Adrenal gland (tissue), 12 donors: Measurements from ENCODE around the gene FARP1. TPM values are rescaled to one million over a fixed set of nuclear protein-coding genes. Genes with fewer than 3 reads are reported as not detected.

Experiments used
- DNase-seq, 7 donors: peaks; one replicate each; pipeline ENCODE4 v3.0.0-alpha.2; 2019 to 2020
- H3K27ac ChIP-seq, 5 donors: fragments of 200-600 bp; sonication (generic) in 4 of 5; 1 replicate in 3 of 5; 2 replicates in 2 of 5; pipeline versions ENCODE4 v1.5.1 to v1.8.0; 2016 to 2020; ENCODE audit warnings: mild to moderate bottlenecking in 1 of 5
- H3K27me3 ChIP-seq: fragments of 200-600 bp; 2 replicates; pipeline ENCODE4 v1.8.0; 2021
- H3K36me3 ChIP-seq, 2 donors: fragments of 200-600 bp; replicated peaks in 1 of 2; 1 replicate in 1 of 2; 2 replicates in 1 of 2; pipeline versions ENCODE4 v1.5.1 to v1.8.0; 2018 to 2022
- H3K4me1 ChIP-seq, 2 donors: fragments of 200-600 bp; replicated peaks in 1 of 2; 1 replicate in 1 of 2; 2 replicates in 1 of 2; pipeline versions ENCODE4 v1.5.1 to v1.8.0; 2018 to 2021
- H3K4me3 ChIP-seq, 4 donors: fragments of 200-600 bp; sonication (generic) in 3 of 4; one replicate each; pipeline ENCODE4 v1.5.1; 2016 to 2018
- H3K9me3 ChIP-seq, 3 donors: fragments of 200-600 bp; sonication (generic) in 1 of 3; replicated peaks in 1 of 3; 1 replicate in 2 of 3; 2 replicates in 1 of 3; pipeline versions ENCODE4 v1.5.1 to v1.8.0; 2016 to 2021
- CTCF ChIP-seq, 6 experiments: fragments of 450-650 bp in 4 of 6; fragments of 200-600 bp in 2 of 6; sonication (generic) in 1 of 6; IDR thresholded peaks; 1 replicate in 5 of 6; 2 replicates in 1 of 6; pipeline versions ENCODE4 v1.5.1 to v1.8.0; 2016 to 2021; ENCODE audit warnings: antibody characterized with exemption in 6 of 6, mild to moderate bottlenecking in 2 of 6, moderate library complexity in 1 of 6
- POLR2A ChIP-seq, 2 donors: fragments of 450-650 bp; IDR thresholded peaks; one replicate each; pipeline ENCODE4 v1.6.1; 2017; ENCODE audit warnings: antibody characterized with exemption in 2 of 2, mild to moderate bottlenecking in 2 of 2, moderate library complexity in 1 of 2
- WGBS, 4 donors: extraction: QIAGEN DNeasy Blood & Tissue Kit in 2 of 4; methylation state at CpG; one replicate each; pipeline versions ENCODE4 v1.1.5 to v1.1.7; 2013 to 2017; 5-methylcytosine and 5-hydroxymethylcytosine counted together
- intact Hi-C, 2 donors: fragments of 100-400 bp; cut with DNase I; formaldehyde crosslinking; loops; one replicate each; pipeline versions ENCODE4 v1.14.1 to v1.15.0; 2022 to 2023
- polyA plus RNA-seq, 3 donors: library from polyadenylated mRNA; stranded (reverse); fragments of 200-250 nt in 2 of 3; fragments of 350-450 nt in 1 of 3; fragmentation: Illumina TruSeq in 1 of 3; extraction: RNeasy Lipid Tissue Mini Kit (QIAGEN cat#74804) in 1 of 3; gene quantifications; one replicate each; pipeline ENCODE4 v1.2.3, GENCODE V29; 2013 to 2014
- total RNA-seq, 9 donors: library from RNA; depleted of rRNA in 4 of 9; stranded (reverse); fragments of >200 nt in 4 of 9; fragments of 120-200 nt in 1 of 9; fragmentation: NEBNext Ultra II Directional in 1 of 9; extraction: Animal tissue kit (Norgen Biotek cat#: 25700) in 1 of 9; gene quantifications; one replicate each; pipeline versions ENCODE4 v1.1.0 to v1.2.4, GENCODE V29; 2013 to 2023
- donor health status: healthy with polysubstance abuse.
- donor health status: Bipolar disorder and iron deficiency.
- donor health status: DM: yes; HTN: yes; CAD: no.
- donor health status: DM: no; HTN: no; CAD: no.
- donor health status: DM: no; HTN: no; CAD: no.
- donor health status: DM: yes; HTN: yes; CAD: no.

FARP1 gene
- total and polyA plus RNA-seq, 12 donors: 27.1 to 304 (median 71.6) TPM

- intact Hi-C loops: no loop called here
- DNase-seq: no peak
- Histone ChIP-seq H3K27ac (no peak overlapping the region), H3K27me3 (no peaks in the 10 kb centered on the region), H3K9me3 (no peaks in the 10 kb centered on the region), H3K4me3 (no peak overlapping the region), H3K4me1 (peaks cover 0 to 23% of the 10 kb centered on the region in 2 donors), H3K36me3 (no peaks in the 10 kb centered on the region)
- no peak for TF ChIP-seq POLR2A (IDR thresholded peaks at IDR 0.05)
- TF ChIP-seq CTCF (IDR thresholded peaks at IDR 0.05): no peak
- 95 to 97% (median 96%) methylated on average over 4 of the region's 4 CpGs for WGBS, 4 donors
Measured at GRCh38 chr13:98232456-98232855, 89.6 kb downstream of the FARP1 start.

- Histone ChIP-seq H3K36me3 (no peaks in the 10 kb centered on the region), H3K4me3 (no peak overlapping the region), H3K9me3 (no peaks in the 10 kb centered on the region), H3K4me1 (peaks cover 0 to 23% of the 10 kb centered on the region in 2 donors), H3K27ac (peak overlapping the region in 1 of 5 donors; percentile 6), H3K27me3 (no peaks in the 10 kb centered on the region)
- TF ChIP-seq POLR2A (IDR thresholded peaks at IDR 0.05): no peak
- no peak for TF ChIP-seq CTCF (IDR thresholded peaks at IDR 0.05)
- 77 to 88% (median 80%) methylated on average over 2 of the region's 2 CpGs for WGBS, 4 donors
- intact Hi-C loops: no loop called here
- no peak for DNase-seq
Measured at GRCh38 chr13:98233127-98233526, 90.2 kb downstream of the FARP1 start.

- intact Hi-C loops: no loop called here
- peaks cover 0 to 16% of the 10 kb centered on the region in 2 donors for H3K4me1 ChIP-seq
- H3K27ac ChIP-seq: peak overlapping the region in 1 of 5 donors; percentile 10
- DNase-seq: no peak
- no peak for TF ChIP-seq POLR2A (IDR thresholded peaks at IDR 0.05)
- no peak for TF ChIP-seq CTCF (IDR thresholded peaks at IDR 0.05)
- no peak overlapping the region for H3K4me3 ChIP-seq
- no peaks in the 10 kb centered on the region for H3K27me3 ChIP-seq
- H3K9me3 ChIP-seq: no peaks in the 10 kb centered on the region
- WGBS, 4 donors: 76 to 92% (median 91%) methylated on average over 1 of the region's 1 CpG
- H3K36me3 ChIP-seq: no peaks in the 10 kb centered on the region
Measured at GRCh38 chr13:98234348-98234747, 91.5 kb downstream of the FARP1 start.

- intact Hi-C loops: no loop called here
- no peak for DNase-seq
- Histone ChIP-seq H3K27me3 (no peaks in the 10 kb centered on the region), H3K36me3 (no peaks in the 10 kb centered on the region), H3K4me3 (no peak overlapping the region), H3K4me1 (peaks cover 0 to 16% of the 10 kb centered on the region in 2 donors), H3K27ac (no peak overlapping the region), H3K9me3 (no peaks in the 10 kb centered on the region)
- TF ChIP-seq POLR2A (IDR thresholded peaks at IDR 0.05): no peak
- TF ChIP-seq CTCF (IDR thresholded peaks at IDR 0.05): no peak
- WGBS, 4 donors: 85 to 90% (median 87%) methylated on average over 6 of the region's 6 CpGs
Measured at GRCh38 chr13:98236197-98236596, 93.3 kb downstream of the FARP1 start.
